NCI-H774 (cell line): ENCODE results near the gene FIZ1.

Experiments
- DNase-seq: peaks from one replicate; lab custom pipeline; 2025; lab: John Stamatoyannopoulos, UW

The FIZ1 gene

GRCh38 chr19:55599468-55599841, at the start of gene FIZ1:
Gene FIZ1, minus strand, starts transcription at chr19:55599517. Its CDS starts 1,652 bp downstream, at chr19:55597865.
- peak; percentile 98 for DNase-seq

GRCh38 chr19:55648585-55649267, 49.4 kb upstream of the FIZ1 start:
- DNase-seq: no peak

GRCh38 chr19:55647732-55648584, 48.6 kb upstream of the FIZ1 start, which contains the start of gene CCDC106:
Gene CCDC106, plus strand, starts transcription at chr19:55648212. Its CDS starts 835 bp downstream, at chr19:55649047.
- DNase-seq: no peak

- DNase-seq: no peak
Measured at GRCh38 chr19:55646889-55647731, 47.8 kb upstream of the FIZ1 start.

GRCh38 chr19:55645512-55645881, 46.2 kb upstream of the FIZ1 start:
- DNase-seq: no peak

GRCh38 chr19:55644842-55645511, 45.7 kb upstream of the FIZ1 start:
- no peak for DNase-seq

- no peak for DNase-seq
Measured at GRCh38 chr19:55644191-55644833, 45.0 kb upstream of the FIZ1 start.

- no peak for DNase-seq
Measured at GRCh38 chr19:55643887-55644176, 44.5 kb upstream of the FIZ1 start.

GRCh38 chr19:55643003-55643886, 43.9 kb upstream of the FIZ1 start, which contains the start of gene ZNF581:
Gene ZNF581, plus strand, starts transcription at chr19:55643649. Its CDS starts 923 bp downstream, at chr19:55644572.
- peak; percentile 49 for DNase-seq

GRCh38 chr19:55642153-55643002, 43.1 kb upstream of the FIZ1 start:
- DNase-seq: no peak

GRCh38 chr19:55641426-55642152, 42.3 kb upstream of the FIZ1 start:
- peak; percentile 52 for DNase-seq

GRCh38 chr19:55640577-55641425, 41.5 kb upstream of the FIZ1 start, which contains the start of gene ZNF580:
Gene ZNF580, plus strand, starts transcription at chr19:55641002. Its CDS starts 1,507 bp downstream, at chr19:55642509.
- DNase-seq: peak; percentile 57

GRCh38 chr19:55640043-55640576, 40.8 kb upstream of the FIZ1 start:
- peak; percentile 31 for DNase-seq

- DNase-seq: no peak
Measured at GRCh38 chr19:55638864-55639359, 39.6 kb upstream of the FIZ1 start.

GRCh38 chr19:55637534-55637933, 38.2 kb upstream of the FIZ1 start:
- DNase-seq: no peak

- no peak for DNase-seq
Measured at GRCh38 chr19:55636723-55637122, 37.4 kb upstream of the FIZ1 start.

GRCh38 chr19:55635856-55636440, 36.6 kb upstream of the FIZ1 start:
- DNase-seq: no peak
